Endometrial microvascular endothelial cells (primary cell): ENCODE measurements around the gene FAM24A. TPM values are rescaled to one million over a fixed set of nuclear protein-coding genes. Genes with fewer than 3 reads are reported as not detected.
"Not testable (repeated sequence)": the region's sequence is repeated elsewhere in the genome, so short reads cannot be mapped to it uniquely, and the experiment has no call there.

Experiments
- in situ Hi-C: cut with HindIII; loops from 2 replicates; pipeline ENCODE4 v1.10.0; 2017; ENCODE audit warnings: low sequenced_read_pairs, low pct_unique_long_range_greater_than_20kb; ENCODE audit errors: inconsistent ontology term
- total RNA-seq: library from RNA; depleted of rRNA; stranded (reverse); fragments of >200 nt; gene quantifications from one replicate; pipeline ENCODE4 v1.2.3, GENCODE V29; 2015; ENCODE audit errors: inconsistent ontology term

The FAM24A gene
- total RNA-seq: not detected

GRCh38 chr10:122910310-122910709 lies at the start of gene FAM24A:
Gene FAM24A, plus strand, starts transcription at chr10:122910610. Its CDS starts 1,025 bp downstream, at chr10:122911635.
- in situ Hi-C loops: no loop called here

- in situ Hi-C loops: no loop called here
Observed at GRCh38 chr10:122861711-122862161, 48.7 kb upstream of the FAM24A start.

GRCh38 chr10:122863216-122864193 lies 46.9 kb upstream of the FAM24A start:
- in situ Hi-C loops: no loop called here

- in situ Hi-C loops: no loop called here
Observed at GRCh38 chr10:122864194-122864592, 46.2 kb upstream of the FAM24A start.

- in situ Hi-C loops: no loop called here
Observed at GRCh38 chr10:122864901-122865300, 45.5 kb upstream of the FAM24A start.

- in situ Hi-C loops: not testable (repeated sequence)
Observed at GRCh38 chr10:122866757-122867482, 43.5 kb upstream of the FAM24A start.

GRCh38 chr10:122868768-122869167 lies 41.6 kb upstream of the FAM24A start:
- in situ Hi-C loops: not testable (repeated sequence)

- in situ Hi-C loops: not testable (repeated sequence)
Observed at GRCh38 chr10:122871947-122872346, 38.5 kb upstream of the FAM24A start.

GRCh38 chr10:122875843-122876466 lies 34.5 kb upstream of the FAM24A start:
- in situ Hi-C loops: no loop called here

GRCh38 chr10:122876467-122876855 lies 33.9 kb upstream of the FAM24A start:
- in situ Hi-C loops: no loop called here

GRCh38 chr10:122877264-122877663 lies 33.1 kb upstream of the FAM24A start:
- in situ Hi-C loops: no loop called here

- in situ Hi-C loops: no loop called here
Observed at GRCh38 chr10:122878799-122879338, 31.5 kb upstream of the FAM24A start.

GRCh38 chr10:122879339-122880273 lies 30.8 kb upstream of the FAM24A start, which contains the start of gene FAM24B:
Gene FAM24B, minus strand, starts transcription at chr10:122879581. Its CDS starts 29,066 bp downstream, at chr10:122850515.
- in situ Hi-C loops: no loop called here

GRCh38 chr10:122882766-122883165 lies 27.6 kb upstream of the FAM24A start:
- in situ Hi-C loops: no loop called here

- in situ Hi-C loops: no loop called here
Observed at GRCh38 chr10:122884166-122884565, 26.2 kb upstream of the FAM24A start.

- in situ Hi-C loops: no loop called here
Observed at GRCh38 chr10:122894261-122894944, 16.0 kb upstream of the FAM24A start.

GRCh38 chr10:122903861-122904260 lies 6.5 kb upstream of the FAM24A start:
- in situ Hi-C loops: not testable (repeated sequence)
